Astrocyte of the hippocampus (primary cell): ENCODE data around the gene RRAGA.
"Not testable (repeated sequence)": the region's sequence is repeated elsewhere in the genome, so short reads cannot be mapped to it uniquely, and the experiment has no call there.

Experiments
- DNase-seq: peaks from one replicate; pipeline ENCODE4 v3.0.0; 2011; ENCODE audit warnings: low read depth, low spot score

RRAGA gene

DNA sequence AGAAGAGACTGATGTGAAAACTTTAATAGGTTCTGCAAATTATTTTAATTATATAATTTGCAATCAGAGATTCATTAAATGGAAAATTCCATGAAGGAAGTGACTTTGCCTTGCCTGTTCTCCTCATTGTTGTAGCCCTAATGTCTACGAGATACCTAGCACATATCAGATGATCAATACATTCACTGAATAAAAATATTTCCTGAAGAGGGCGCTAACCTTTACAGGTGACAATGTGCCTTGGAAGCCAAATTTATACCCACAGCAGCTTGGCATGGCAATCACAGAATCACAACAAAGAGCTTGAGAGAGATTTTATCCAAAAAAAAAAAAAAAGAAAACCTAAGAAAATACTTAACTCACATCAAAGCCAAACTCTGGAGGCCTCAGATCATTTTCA is 36.1 kb downstream of the RRAGA start:
- DNase-seq: peak; percentile 9

DNA sequence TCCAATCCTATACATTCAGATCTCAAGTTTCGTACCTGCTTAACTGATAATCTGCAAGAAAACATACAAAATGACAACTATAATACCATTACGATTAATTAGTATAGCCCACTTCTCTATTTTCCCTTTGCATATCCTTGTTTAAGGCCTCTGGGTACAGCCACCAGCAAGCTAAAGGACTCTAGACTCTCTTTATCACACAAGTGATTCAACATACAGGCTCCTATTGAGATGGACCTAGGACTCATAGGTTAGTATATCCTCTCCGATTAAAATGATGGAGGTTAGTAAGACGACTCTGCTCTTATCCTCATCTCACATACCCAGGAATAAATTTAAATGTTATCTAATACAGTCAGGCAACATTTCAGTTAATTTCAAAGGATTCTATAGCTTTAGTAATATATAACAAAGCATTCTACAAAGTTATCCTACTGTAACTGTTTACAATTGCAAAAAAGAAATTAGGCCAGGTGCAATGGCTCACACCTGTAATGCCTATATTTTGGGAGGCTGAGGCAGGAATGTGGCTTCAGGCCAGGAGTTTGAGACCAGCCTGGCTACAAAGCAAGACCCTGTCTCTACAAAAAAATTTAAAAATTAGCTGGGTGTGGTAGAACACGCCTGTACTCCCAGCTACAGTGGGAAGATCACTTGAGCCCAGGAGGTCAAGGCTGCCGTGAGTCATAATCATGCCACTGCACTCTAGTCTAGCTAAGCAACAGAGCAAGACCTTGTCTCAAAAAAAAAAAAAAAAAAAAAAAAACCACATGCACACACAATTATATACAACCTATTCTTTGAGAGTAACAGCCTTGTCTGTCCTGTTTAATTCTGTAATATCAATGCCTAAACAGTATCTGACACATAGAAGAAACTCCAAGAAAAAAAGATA is 38.1 kb downstream of the RRAGA start:
- DNase-seq: peak; percentile 18

DNA sequence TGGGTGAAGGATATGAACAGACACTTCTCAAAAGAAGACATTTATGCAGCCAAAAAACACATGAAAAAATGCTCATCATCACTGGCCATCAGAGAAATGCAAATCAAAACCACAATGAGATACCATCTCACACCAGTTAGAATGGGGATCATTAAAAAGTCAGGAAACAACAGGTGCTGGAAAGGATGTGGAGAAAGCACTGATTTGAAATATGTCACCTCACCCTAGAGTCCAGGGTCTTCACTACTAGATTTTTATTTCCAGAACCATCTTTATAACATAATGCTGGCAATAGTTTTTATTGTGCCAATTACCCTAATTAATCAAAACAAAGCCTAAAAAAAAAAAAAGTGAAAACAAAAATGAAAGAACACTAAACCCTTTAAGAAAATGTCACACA is 48.2 kb downstream of the RRAGA start:
- not testable (repeated sequence) for DNase-seq
